ENCODE measurements around the gene ZNF532.
"Not testable (repeated sequence)": the region's sequence is repeated elsewhere in the genome, so short reads cannot be mapped to it uniquely, and the experiment has no call there.

ZNF532 gene

DNA sequence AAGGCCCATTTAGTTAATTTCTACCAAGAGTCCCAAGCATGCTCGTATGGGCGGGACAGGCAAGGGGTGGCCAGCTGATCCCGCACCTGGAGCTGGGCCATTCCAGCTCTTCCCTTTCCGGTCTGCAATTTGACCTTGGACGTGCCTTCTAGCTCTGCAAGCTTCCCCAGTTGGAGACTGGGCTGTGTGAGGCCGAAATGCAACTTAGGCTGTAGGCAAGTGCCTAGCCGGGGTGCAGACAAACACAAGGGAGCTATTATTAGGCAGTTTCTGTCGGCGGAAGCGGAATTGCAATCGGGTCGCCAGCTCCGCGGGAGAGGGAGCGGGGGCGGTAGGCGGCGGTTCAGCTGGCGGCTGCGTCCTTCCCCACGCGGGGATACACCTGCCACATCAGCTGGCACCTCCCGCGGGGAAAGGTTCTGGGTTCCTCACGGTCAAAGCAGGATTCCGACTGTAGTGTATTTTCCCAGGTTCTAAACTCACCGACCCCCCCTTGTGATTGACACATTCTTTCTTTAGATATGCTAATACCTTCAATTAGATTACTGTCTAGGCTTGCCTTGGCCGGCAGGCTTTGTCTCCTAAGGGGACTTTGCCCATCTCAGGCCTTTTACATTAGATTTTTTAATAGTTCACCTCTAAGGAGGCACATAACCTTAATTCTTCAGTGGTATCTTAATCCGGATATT, 17.1 kb upstream of the ZNF532 start:
- DNase-seq (ENCODE audit: low read depth in 2 of 2), result no peak

DNA sequence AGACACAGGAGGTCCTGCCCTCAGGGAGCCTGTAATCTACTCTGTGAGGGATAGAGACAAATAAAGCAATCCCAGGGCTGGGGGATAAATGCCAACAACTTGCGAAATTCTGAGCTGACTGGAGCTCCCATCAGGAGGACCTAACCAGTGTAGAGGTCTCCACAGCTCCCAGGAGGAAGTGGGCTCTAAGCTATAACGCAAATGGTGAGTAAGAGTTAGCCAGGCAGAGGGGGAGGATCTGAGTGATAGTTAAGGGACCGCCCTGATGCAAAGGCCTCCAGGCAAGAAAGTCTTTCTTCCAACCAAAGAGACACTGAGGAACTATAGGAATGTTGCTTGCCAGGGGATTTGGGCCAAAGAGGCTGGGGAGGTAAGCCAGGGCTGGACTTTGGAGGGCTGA, 16.0 kb upstream of the ZNF532 start:
- no peak for DNase-seq (ENCODE audit: low read depth in 2 of 2)

- no peak for DNase-seq (ENCODE audit: low read depth in 2 of 2)
Measured at GRCh38 chr18:58850786-58851469, 13.7 kb upstream of the ZNF532 start.

GRCh38 chr18:58851856-58852255, 12.8 kb upstream of the ZNF532 start:
- no peak for DNase-seq (ENCODE audit: low read depth in 2 of 2)

DNA sequence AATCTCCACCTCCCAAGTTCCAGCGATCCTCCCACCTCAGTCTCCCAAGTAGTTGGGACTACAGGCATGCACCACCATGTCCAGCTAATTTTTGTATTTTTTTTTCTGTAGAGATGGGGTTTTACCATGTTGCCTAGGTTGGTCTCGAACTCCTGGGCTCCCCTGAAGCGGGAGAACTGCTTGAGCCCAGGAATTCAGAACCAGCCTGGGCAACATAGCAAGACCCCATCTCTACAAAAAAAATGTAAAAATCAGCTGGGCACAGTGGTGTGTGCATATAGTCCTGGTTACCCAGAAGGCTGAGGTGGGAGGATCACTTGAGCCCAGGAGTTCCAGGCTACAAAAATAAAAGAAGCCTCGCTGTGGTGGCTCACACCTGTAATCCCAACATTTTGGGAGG, 12.0 kb upstream of the ZNF532 start:
- no peak for DNase-seq (ENCODE audit: low read depth in 2 of 2)

DNA sequence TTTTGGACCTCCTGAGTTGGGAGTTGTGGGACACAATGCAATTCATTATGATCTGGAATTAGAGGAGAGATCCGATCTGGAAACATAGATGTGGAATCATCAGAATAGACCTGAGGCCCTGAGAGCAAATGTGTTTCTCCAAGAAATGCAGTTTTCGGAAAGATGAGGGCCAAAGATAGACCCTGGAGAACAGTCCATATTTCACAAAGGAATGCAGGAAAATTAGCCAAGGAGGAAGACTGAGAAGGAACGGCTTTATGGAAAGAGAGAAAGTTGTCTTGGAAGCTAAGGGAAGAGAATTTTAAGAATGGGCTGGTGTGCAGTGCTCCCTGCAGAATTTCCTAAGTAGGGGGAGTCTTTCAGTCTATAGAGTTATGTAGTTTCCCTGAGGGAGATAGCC, 11.1 kb upstream of the ZNF532 start:
- DNase-seq (ENCODE audit: low read depth in 2 of 2), result no peak

DNA sequence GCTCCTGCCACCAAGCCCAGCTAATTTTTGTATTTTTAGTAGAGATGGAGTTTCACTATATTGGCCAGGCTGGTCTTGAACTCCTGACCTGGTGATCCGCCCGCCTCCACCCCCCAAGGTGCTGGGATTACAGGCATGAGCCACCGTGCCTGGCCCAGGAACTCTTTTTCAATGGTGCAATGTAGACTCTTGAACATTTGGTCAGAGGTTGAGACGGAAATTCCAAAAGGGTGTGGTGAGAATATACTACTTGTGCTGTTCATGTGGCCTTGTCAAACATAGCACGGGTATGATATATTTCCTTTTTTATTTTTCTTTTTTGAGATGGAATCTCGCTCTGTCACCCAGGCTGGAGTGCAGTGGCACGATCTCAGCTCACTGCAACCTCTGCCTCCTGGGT, 9.2 kb upstream of the ZNF532 start:
- not testable (repeated sequence) for DNase-seq (ENCODE audit: low read depth in 2 of 2)

GRCh38 chr18:58856881-58857280, 7.8 kb upstream of the ZNF532 start:
- DNase-seq (ENCODE audit: low read depth in 2 of 2), result no peak

DNA sequence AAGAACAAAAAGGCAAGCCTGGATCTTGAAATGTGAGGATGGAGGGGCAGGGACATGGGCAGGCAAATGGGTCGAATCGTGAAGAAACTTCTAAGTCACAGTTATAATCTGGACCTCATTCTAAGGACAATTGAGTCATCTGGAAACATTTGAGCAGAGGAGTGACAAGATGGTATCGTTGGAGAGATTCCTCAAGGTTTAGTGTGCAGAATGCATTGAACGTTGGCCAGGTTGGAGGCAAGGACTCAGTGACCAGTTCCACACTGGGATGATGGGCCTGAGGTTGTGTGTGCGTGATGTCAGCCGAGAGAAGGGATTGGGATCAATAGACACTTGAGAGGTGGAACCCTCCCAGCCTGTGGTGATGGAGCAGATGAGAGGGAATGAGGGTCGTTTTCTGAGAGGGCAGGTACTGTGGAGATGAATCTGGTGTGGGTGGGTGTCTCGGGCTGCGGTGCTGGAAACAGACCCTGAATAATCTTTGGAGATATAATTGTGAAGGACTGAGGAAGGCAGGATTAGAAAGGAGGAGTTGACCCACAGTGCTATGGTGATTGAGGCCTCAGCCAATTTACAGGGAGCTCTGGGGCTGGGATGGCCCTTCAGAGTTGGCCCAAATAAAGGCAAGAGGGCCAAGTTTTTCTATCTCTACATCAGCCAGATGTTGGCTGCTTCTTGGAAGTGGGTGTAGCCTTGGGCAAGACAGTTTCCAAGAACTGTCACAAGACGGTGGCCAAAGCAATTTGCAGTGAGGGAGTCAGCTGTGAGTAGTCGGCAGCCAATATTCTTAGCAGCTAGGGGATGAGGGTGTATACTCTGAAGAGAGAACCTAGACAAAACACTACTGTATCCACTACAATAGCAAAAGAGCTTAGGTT, 5.8 kb upstream of the ZNF532 start:
- DNase-seq (ENCODE audit: low read depth in 2 of 2), result no peak

GRCh38 chr18:58859907-58860306, 4.8 kb upstream of the ZNF532 start:
- no peak for DNase-seq (ENCODE audit: low read depth in 2 of 2)

GRCh38 chr18:58860747-58861231, 3.9 kb upstream of the ZNF532 start:
- no peak for DNase-seq (ENCODE audit: low read depth in 2 of 2)

GRCh38 chr18:58861353-58861752, 3.3 kb upstream of the ZNF532 start:
- no peak for DNase-seq (ENCODE audit: low read depth in 2 of 2)

GRCh38 chr18:58861861-58862301, 2.8 kb upstream of the ZNF532 start:
- no peak for DNase-seq (ENCODE audit: low read depth in 2 of 2)

GRCh38 chr18:58862356-58862755, 2.3 kb upstream of the ZNF532 start:
- no peak for DNase-seq (ENCODE audit: low read depth in 2 of 2)

DNA sequence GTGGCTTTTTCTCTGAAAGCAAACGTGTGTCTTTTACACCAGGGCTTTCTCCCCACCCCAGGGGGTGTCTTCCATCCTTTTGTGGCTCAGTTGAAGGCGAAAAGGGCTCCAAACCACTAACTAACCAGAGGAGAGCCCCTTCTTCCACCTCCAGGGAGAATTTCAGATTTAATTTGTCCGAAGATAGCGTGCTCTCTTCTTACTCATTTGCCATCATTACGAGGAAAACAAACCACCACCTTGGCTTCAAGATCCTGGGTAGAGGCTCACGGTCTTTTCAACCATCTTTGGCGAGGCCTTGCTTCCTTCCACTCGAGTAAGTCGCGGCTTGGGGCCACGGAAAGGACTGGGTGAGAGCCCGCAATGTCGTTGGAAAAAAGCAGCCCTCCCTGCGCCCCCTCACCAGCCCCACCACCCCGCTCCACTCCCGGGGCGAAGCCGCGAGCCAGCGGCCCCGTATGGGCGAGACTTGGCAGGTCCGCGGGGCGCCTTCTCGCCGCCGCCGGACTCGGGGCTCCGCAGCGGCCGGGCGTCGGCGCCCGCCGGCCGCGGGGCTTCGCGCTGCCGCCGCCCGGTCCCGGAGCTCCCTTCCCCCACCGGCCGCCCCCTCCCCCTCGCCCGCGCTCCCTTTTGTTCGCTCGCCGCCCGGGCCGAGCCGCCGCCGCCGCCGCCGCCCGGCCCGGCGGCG, 1.7 kb upstream of the ZNF532 start:
- no peak for DNase-seq (ENCODE audit: low read depth in 2 of 2)

DNA sequence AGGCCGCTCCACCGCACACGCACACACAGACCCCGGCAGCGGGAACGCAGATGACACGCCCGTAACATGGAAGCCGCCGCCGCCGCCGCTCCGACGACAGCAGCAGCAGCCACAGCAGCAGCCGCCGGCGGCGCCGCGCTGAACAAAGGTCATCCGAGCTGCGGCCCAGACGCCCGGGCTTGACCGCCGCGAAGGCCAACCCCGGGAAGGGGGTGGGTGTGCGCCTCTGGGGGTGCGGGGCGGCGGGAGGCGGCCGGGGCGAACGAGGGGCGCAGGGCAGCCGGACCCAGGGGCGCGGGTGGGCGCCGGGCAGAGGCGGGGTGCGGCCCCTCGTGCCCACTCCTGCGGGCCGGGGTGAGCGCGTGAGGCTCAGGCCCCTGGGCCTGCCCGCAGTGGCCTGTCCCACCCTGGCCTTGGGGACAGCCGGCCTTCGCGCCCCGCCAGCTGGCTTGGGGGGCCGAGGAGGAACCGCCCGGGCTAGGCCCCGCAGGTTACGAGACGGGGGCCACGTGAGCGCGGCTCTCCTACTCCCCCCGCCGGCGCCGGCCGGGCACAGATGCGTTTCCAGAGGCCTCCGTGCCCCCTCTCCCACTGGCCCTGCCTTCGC, 1.0 kb upstream of the ZNF532 start:
- DNase-seq (ENCODE audit: low read depth in 2 of 2), result no peak

DNA sequence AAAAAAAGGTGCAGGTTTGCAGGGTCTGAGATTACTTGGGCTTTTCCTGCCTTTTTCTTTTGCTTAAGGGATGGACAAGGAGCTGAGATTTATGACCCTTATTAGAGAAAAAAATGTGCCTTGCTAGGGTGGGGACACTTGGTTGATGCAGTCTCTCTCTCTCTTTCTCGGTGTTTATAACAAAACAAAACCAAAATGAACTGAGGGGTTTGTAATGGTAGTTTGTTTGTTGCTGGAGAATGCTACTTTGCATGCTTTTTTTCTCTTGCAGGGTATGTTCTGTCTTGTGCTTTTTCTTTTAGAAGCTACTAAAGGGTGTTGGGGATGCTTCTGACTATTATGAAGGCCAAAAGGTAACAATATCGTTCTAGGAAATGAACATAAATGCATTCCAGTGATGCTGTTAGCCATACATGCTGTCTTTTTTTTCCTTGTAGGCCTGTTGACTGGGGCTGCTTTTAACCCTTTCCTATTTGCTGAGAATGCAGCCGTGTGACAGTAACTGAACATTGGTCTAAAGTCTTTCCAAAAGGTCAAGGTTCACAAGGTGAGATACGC, 435 bp downstream of the ZNF532 start:
- no peak for DNase-seq (ENCODE audit: low read depth in 2 of 2)

- no peak for DNase-seq (ENCODE audit: low read depth in 2 of 2)
Measured at GRCh38 chr18:58865701-58866065, 1.0 kb downstream of the ZNF532 start.

DNA sequence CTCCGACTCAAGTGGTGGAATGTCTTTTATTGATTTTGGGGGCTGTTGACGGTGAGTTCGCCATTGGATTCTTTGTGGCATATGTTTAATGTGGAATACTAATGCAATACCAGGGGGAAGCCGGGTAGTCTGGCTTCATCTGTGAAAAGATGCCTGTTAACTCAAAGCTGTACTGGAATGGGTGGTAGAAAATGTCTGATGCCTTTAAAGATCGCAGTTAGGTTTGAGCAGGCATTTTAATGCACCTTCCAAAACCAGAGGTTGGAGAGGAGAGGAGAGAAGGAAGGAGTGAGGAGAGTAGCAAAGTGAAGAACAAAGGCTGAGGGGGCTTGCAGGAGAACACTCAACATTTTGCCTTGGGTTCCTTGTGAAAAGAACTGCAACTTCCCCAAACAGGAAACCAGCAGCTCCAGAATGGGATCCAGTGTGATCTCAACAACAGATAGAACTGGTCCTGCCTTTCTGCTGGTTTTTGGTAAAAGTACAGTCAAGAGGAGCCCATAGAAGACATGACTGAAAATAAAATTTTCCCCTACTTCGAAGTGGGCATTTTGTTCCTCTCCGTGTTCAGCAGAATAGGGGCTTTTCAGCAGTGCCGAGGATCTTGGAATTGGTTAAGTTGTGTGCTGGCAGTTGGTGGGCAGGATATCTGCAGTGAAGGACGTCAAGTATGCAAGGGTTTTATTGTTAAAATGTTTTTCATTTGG, 1.5 kb downstream of the ZNF532 start:
- DNase-seq (ENCODE audit: low read depth in 2 of 2), result no peak

- DNase-seq (ENCODE audit: low read depth in 2 of 2), result no peak
Measured at GRCh38 chr18:58866773-58867150, 2.1 kb downstream of the ZNF532 start.
